HG02938 (cell line): ENCODE measurements around the gene CST8.
"Not testable (repeated sequence)": the region's sequence is repeated elsewhere in the genome, so short reads cannot be mapped to it uniquely, and the experiment has no call there.

Source experiments
- ATAC-seq: cut with Tn5 transposase; IDR thresholded peaks from one replicate; pipeline ENCODE4 v1.9.1; 2021; ENCODE audit warnings: mild to moderate bottlenecking, moderate library complexity; ENCODE audit not compliant: unreplicated experiment

The CST8 gene

GRCh38 chr20:23490817-23491216, at the start of gene CST8:
Gene CST8, plus strand, starts transcription at chr20:23491117. Its CDS starts 551 bp downstream, at chr20:23491668.
- no peak for ATAC-seq

GRCh38 chr20:23441850-23442313, 49.0 kb upstream of the CST8 start:
- no peak for ATAC-seq

GRCh38 chr20:23442436-23442835, 48.5 kb upstream of the CST8 start:
- no peak for ATAC-seq

DNA sequence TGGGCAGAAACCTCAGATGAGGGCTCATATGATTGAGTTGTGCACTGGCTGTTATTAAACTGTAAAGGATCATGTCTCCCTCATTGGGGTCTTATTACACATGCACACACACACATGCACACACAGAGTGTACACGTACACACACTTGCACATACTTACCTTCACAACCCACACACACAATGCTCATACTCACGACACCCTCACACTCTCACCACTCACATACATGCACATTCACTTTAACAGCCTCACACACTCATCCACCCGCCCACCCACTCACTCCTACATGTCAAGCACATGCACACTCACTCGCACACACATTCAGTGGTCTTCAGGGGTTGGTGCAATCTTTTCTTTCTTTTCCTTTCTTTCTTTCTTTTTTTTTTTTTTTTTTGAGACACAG, 46.1 kb upstream of the CST8 start:
- ATAC-seq, result no peak

- no peak for ATAC-seq
Measured at GRCh38 chr20:23445596-23446217, 45.2 kb upstream of the CST8 start.

GRCh38 chr20:23446505-23446904, 44.4 kb upstream of the CST8 start:
- no peak for ATAC-seq

DNA sequence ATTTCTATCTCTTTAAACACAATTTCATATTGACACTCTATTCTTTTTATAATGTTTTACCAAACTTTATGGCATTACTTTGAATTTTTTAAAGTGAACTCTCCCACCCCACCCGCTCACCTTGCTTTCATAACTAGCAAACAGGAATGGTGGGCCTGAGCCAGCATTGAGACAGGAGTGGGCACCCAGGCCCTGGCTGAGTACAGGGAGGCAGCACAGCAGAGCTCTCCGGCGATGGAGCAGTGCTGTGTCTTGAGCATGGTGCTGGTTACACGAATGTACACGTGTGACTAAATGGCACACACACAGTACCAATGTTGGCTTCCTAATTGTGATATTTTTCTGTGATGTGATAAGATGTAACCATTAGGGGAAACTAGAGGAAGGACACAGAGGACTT, 42.8 kb upstream of the CST8 start:
- no peak for ATAC-seq

- ATAC-seq, result no peak
Measured at GRCh38 chr20:23449421-23449820, 41.5 kb upstream of the CST8 start.

DNA sequence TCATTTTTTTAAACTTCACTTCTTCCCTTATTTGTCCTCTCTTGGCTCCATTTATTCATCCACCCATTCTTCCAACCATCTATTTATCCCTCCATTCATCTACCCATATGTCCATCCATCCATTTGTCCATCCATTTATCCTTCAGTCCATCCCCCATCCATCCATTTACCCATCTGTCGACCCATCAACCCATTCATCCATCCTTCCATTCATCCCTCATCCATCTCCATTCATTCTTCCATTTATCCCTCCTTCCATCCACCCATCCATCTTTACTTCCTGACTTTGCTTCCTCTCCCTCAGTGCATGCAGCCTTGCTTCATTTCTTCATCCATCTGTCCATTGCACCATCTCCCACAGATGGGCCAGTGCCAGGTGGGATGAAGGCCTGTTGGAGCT, 40.0 kb upstream of the CST8 start:
- no peak for ATAC-seq

DNA sequence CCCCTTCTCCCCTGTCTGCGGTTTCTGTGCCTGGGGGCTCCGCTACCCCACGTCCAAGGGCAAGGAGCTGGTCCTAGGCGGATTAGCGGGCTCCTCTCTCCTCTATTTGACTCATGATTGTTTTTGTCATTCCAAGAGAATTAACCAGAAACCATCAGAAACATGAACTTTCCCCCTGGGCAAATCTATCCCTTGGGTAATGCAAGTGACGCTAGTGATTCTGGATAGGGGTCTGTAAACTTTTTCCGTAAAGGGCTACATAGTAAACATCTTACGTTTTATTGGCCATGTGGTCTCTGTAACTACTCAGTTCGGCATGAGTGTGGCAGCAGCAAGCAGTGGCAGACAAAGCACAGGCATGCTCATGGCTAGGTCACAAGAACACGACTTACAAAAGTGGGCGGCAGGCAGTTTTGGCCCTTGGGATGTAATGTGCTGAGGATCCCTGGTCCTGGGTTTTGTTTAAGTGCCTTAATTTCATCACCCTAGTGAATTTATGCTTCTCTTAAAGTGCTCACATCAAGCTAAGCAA, 38.9 kb upstream of the CST8 start:
- ATAC-seq, result no peak

- no peak for ATAC-seq
Measured at GRCh38 chr20:23452776-23453175, 38.1 kb upstream of the CST8 start, which contains the start of gene CST11. Gene CST11, minus strand, starts transcription at chr20:23452876. Its CDS starts 65 bp downstream, at chr20:23452811.

- no peak for ATAC-seq
Measured at GRCh38 chr20:23453549-23454543, 37.1 kb upstream of the CST8 start.

- no peak for ATAC-seq
Measured at GRCh38 chr20:23454816-23455215, 36.1 kb upstream of the CST8 start.

DNA sequence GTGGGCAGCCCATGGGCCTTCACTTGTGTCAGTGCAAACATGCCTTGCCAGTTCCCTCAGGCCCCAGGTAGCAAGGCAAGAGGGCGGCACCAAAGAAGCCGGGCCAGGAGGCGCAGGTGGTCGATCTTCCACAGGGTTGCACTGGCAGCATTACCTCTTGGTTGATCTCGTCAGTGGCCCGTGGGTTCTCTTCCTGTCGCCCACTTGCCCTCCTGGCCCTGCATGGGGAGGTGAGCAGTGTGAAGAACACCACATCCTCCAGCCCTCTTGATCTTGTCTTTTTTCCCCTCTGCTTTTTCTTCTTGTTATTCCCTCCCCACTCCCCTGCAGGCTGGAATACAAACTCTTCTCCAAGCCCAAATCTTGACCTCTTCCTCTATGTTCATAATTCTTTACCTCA, 35.3 kb upstream of the CST8 start:
- ATAC-seq, result no peak

GRCh38 chr20:23456409-23456808, 34.5 kb upstream of the CST8 start:
- no peak for ATAC-seq

- ATAC-seq, result no peak
Measured at GRCh38 chr20:23456873-23457272, 34.0 kb upstream of the CST8 start.

DNA sequence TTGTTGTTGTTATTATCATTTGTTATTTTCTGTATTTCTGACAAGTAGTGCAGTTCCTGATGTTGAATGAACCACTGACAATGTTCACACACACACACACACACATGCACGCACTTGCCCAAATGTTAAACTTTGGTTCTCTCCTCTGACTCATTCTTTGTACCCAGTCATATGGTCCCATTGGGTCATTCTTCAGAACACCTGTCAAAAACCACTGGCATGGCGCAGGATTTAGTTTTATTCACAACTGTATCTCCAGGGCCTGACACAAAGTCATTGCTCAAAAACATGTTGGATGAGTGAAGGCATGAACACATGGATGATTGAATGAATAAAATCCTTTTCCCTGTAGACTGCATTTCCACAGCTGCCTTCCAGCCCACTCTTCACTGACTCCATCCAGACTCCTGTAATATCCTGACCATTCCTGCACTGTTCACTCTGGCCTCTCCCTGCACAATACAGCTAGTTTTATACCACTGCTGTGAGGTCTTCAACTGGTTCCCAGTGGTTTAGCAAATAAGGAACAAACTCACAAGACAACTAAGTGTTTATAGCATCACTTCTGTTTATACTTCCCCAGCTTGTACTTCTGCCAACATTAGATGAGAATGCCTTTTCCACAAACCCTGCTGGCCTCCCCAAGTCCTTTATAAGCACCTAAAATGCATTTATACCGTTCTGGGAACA, 31.3 kb upstream of the CST8 start:
- ATAC-seq, result no peak

DNA sequence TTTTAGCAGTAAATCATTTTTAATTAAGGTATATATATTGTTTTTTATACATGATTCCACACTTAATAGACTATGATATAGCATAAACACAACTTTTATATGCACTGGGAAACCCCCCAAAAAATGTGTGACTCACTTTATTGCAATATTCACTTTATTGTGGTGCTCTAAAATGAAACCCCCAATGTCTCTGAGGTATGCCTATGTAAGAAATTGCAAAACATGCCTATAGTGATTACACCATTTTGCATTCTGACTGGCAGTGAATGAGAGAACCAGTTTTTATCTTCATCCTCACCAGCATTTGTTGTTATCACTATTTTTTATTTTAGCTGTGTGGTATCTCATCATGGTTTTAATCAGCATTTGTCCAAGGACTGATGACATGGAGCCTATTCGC, 29.7 kb upstream of the CST8 start:
- no peak for ATAC-seq

DNA sequence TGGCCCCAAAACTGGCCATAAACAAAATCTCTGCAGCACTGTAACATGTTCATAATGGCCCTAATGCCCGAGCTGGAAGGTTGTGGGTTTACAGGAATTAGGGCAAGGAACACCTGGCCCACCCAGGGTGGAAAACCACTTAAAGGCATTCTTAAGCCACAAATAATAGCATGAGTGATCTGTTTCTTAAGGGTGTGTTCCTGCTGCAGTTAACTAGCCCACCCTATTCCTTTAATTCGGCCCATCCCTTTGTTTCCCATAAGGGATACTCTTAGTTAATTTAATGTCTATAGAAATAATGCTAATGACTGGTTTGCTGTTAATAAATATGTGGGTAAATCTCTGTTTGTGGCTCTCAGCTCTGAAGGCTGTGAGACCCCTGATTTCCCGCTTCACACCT, 24.0 kb upstream of the CST8 start:
- not testable (repeated sequence) for ATAC-seq

- not testable (repeated sequence) for ATAC-seq
Measured at GRCh38 chr20:23472306-23472705, 18.6 kb upstream of the CST8 start.

DNA sequence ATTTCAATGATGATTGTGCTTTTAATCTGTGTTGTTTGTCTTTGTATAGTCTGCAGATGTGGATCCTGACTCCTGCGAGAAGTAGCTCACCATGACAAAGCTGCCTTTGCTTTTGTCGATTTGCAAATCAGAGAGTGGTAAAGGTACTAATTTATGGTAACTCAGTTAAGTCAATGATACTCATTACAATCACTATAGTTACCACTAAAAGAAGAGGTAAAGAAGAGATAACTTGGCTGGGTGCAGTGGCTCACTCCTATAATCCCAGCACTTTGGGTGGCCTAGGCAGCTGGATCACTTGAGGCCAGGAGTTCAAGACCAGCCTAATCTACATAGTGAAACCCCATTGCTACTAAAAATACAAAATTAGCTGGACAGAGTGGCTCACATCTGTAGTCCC, 17.6 kb upstream of the CST8 start:
- not testable (repeated sequence) for ATAC-seq
